H1 (cell line): ENCODE measurements around the gene RBBP6.

Experiments
- PHF8 ChIP-seq: fragments of 200-600 bp; sonication (generic); conservative IDR thresholded peaks from 2 replicates; pipeline ENCODE4 v1.7.1; 2012; ENCODE audit warnings: low read depth, mild to moderate bottlenecking, inconsistent platforms, low read length, moderate library complexity
- POLR2AphosphoS5 ChIP-seq: IDR thresholded peaks from 2 replicates; pipeline ENCODE4 v1.6.1; 2011; ENCODE audit warnings: low read depth, low read length
- TF ChIP-seq, protein P1 (sequence below), 3 experiments: IDR thresholded peaks; 1 replicate in 2 of 3; 2 replicates in 1 of 3; pipeline versions ENCODE4 v1.5.1 to v1.6.1; 2011; ENCODE audit warnings: low read length in 3 of 3, mild to moderate bottlenecking in 3 of 3, inconsistent platforms in 2 of 3, low read depth in 1 of 3, moderate library complexity in 1 of 3; ENCODE audit not compliant: insufficient read depth in 1 of 3; ENCODE audit errors: control extremely low read depth in 1 of 3

DNA sequence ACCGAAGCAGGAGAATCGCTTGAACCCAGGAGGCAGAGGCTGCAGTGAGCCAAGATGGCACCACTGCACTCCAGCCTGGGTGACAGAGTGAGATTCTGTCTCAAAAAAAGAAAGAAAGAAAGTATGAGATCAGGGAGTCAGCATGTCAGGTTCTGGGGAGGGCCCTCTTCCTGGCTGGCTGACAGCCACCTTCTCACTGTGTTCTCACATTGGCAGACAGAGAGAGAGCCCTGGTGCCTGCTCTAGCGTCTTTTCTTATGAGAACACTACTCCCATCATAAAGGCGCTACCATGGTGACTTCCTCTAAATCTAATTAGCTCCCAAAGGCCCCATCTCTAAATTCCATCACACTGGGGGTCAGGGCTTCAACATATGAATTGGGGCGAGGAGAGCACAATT, 27.6 kb upstream of the RBBP6 start:
- TF ChIP-seq PHF8 (no peak), POLR2AphosphoS5 (no peak)
- TF ChIP-seq, protein P1, sequence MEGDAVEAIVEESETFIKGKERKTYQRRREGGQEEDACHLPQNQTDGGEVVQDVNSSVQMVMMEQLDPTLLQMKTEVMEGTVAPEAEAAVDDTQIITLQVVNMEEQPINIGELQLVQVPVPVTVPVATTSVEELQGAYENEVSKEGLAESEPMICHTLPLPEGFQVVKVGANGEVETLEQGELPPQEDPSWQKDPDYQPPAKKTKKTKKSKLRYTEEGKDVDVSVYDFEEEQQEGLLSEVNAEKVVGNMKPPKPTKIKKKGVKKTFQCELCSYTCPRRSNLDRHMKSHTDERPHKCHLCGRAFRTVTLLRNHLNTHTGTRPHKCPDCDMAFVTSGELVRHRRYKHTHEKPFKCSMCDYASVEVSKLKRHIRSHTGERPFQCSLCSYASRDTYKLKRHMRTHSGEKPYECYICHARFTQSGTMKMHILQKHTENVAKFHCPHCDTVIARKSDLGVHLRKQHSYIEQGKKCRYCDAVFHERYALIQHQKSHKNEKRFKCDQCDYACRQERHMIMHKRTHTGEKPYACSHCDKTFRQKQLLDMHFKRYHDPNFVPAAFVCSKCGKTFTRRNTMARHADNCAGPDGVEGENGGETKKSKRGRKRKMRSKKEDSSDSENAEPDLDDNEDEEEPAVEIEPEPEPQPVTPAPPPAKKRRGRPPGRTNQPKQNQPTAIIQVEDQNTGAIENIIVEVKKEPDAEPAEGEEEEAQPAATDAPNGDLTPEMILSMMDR (IDR thresholded peaks at IDR 0.05; ENCODE audit: control extremely low read depth in 1 of 3, insufficient read depth in 1 of 3, low read depth in 1 of 3, low read length in 3 of 3) = no peak
